ENCODE results near the gene SIGLEC6.

DNA sequence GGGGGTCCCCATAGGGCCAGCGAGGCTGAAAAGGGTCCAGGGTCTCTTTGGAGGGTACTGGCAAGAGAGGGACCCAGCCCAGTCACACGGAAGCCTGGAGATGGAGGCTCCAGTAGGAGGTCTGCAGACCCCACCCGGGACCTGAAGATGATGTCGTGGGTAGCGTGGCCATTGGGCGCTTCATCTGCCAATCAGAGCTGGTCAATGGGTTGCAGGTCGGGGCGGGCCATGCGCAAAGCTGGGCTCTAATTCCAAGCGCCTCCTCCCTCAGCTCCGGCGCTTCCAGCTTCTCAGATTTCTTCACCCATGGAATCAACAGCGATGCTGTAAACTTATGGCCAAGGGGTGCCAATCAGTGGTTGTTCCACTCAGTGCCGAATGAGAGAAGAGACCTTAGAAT lies 40.8 kb downstream of the SIGLEC6 start:
- TF ChIP-seq, protein P1, sequence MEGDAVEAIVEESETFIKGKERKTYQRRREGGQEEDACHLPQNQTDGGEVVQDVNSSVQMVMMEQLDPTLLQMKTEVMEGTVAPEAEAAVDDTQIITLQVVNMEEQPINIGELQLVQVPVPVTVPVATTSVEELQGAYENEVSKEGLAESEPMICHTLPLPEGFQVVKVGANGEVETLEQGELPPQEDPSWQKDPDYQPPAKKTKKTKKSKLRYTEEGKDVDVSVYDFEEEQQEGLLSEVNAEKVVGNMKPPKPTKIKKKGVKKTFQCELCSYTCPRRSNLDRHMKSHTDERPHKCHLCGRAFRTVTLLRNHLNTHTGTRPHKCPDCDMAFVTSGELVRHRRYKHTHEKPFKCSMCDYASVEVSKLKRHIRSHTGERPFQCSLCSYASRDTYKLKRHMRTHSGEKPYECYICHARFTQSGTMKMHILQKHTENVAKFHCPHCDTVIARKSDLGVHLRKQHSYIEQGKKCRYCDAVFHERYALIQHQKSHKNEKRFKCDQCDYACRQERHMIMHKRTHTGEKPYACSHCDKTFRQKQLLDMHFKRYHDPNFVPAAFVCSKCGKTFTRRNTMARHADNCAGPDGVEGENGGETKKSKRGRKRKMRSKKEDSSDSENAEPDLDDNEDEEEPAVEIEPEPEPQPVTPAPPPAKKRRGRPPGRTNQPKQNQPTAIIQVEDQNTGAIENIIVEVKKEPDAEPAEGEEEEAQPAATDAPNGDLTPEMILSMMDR (IDR thresholded peaks at IDR 0.05) = no peak
- no peak for TF ChIP-seq POLR2A (IDR thresholded peaks at IDR 0.05)

Data from testis (tissue), 2 donors.